Naive thymus-derived CD4-positive, alpha-beta T cell (primary cell): Measurements from ENCODE around the gene APEH. TPM values are rescaled to one million over a fixed set of nuclear protein-coding genes. Genes with fewer than 3 reads are reported as not detected.

ENCODE experiments used
- ATAC-seq: fragments of 150-1000 bp; cut with Tn5 transposase; 2 replicates; pipeline ENCODE4 v1.10.0; 2021; ENCODE audit warnings: mild to moderate bottlenecking, moderate library complexity
- CTCF ChIA-PET: fragments of 350-600 bp; sonication (Branson Sonifier 250); formaldehyde crosslinking; loops from one replicate; lab custom pipeline; 2021; ENCODE audit warnings: antibody characterized with exemption; lab: Charles Lee
- POLR2A ChIA-PET: fragments of 350-600 bp; sonication (Branson Sonifier 250); formaldehyde crosslinking; loops from one replicate; lab custom pipeline; 2021; ENCODE audit warnings: antibody characterized with exemption, inconsistent platforms; lab: Charles Lee
- DNase-seq, 9 donors: peaks; one replicate each; pipeline versions ENCODE4 v3.0.0 to v3.0.0-alpha.2; 2020 to 2022; ENCODE audit warnings: mixed read lengths in 1 of 9
- H3K27ac ChIP-seq: one replicate; pipeline ENCODE4 v1.7.0; 2013; ENCODE audit warnings: mild to moderate bottlenecking, low read depth, low read length, moderate library complexity
- H3K27me3 ChIP-seq, 2 donors: one replicate each; pipeline ENCODE4 v1.7.0; 2013; ENCODE audit warnings: low read length in 2 of 2, mild to moderate bottlenecking in 2 of 2, moderate library complexity in 2 of 2; ENCODE audit not compliant: control insufficient read depth in 2 of 2, insufficient read depth in 2 of 2
- H3K36me3 ChIP-seq, 3 experiments: 1 replicate in 2 of 3; 2 replicates in 1 of 3; pipeline ENCODE4 v1.7.0; 2013; ENCODE audit warnings: low read length in 3 of 3, mild to moderate bottlenecking in 3 of 3, moderate library complexity in 1 of 3; ENCODE audit not compliant: insufficient read depth in 3 of 3, control insufficient read depth in 2 of 3
- H3K4me1 ChIP-seq, 2 donors: one replicate each; pipeline ENCODE4 v1.7.0; 2013; ENCODE audit warnings: low read length in 2 of 2, mild to moderate bottlenecking in 2 of 2, moderate library complexity in 1 of 2; ENCODE audit not compliant: control insufficient read depth in 2 of 2, insufficient read depth in 2 of 2
- H3K4me3 ChIP-seq: 2 replicates; pipeline ENCODE4 v1.7.0; 2013; ENCODE audit warnings: mild to moderate bottlenecking, low read length
- H3K9me3 ChIP-seq, 3 experiments: 1 replicate in 2 of 3; 2 replicates in 1 of 3; pipeline ENCODE4 v1.7.0; 2013; ENCODE audit warnings: low read length in 3 of 3; ENCODE audit not compliant: control insufficient read depth in 2 of 3
- H3K27ac Mint-ChIP-seq, 9 donors: one replicate each; pipeline ENCODE4 v1.8.0; 2020 to 2022; ENCODE audit warnings: mixed read lengths in 9 of 9, mild to moderate bottlenecking in 8 of 9, moderate library complexity in 5 of 9, inconsistent platforms in 2 of 9
- H3K27me3 Mint-ChIP-seq, 5 donors: one replicate each; pipeline ENCODE4 v1.8.0; 2021 to 2022; ENCODE audit warnings: mixed read lengths in 5 of 5, mild to moderate bottlenecking in 1 of 5
- H3K36me3 Mint-ChIP-seq, 5 donors: one replicate each; pipeline ENCODE4 v1.8.0; 2020 to 2022; ENCODE audit warnings: mixed read lengths in 5 of 5, mild to moderate bottlenecking in 3 of 5, inconsistent platforms in 1 of 5
- H3K4me1 Mint-ChIP-seq, 7 donors: one replicate each; pipeline ENCODE4 v1.8.0; 2020 to 2022; ENCODE audit warnings: mixed read lengths in 7 of 7, mild to moderate bottlenecking in 3 of 7, inconsistent platforms in 1 of 7
- H3K4me3 Mint-ChIP-seq, 10 donors: one replicate each; pipeline ENCODE4 v1.8.0; 2020 to 2022; ENCODE audit warnings: mild to moderate bottlenecking in 10 of 10, mixed read lengths in 10 of 10, moderate library complexity in 6 of 10, inconsistent platforms in 2 of 10
- H3K9me3 Mint-ChIP-seq, 11 donors: one replicate each; pipeline ENCODE4 v1.8.0; 2020 to 2022; ENCODE audit warnings: mixed read lengths in 11 of 11, mild to moderate bottlenecking in 4 of 11, inconsistent platforms in 1 of 11, moderate library complexity in 1 of 11
- intact Hi-C, 2 donors: fragments of 100-400 bp; cut with micrococcal nuclease; formaldehyde crosslinking; loops; one replicate each; pipeline ENCODE4 v1.15.1; 2023
- polyA plus RNA-seq, 2 donors: library from polyadenylated mRNA; unstranded; fragments of 300-500 nt; fragmentation: Illumina TruSeq; gene quantifications; one replicate each; pipeline ENCODE4 v1.2.3, GENCODE V29; 2021
- total RNA-seq, 6 experiments: library from RNA in 5 of 6; stranded (reverse) in 5 of 6; gene quantifications; 1 replicate in 5 of 6; 2 replicates in 1 of 6; pipeline ENCODE4 v1.2.3 and lab custom pipeline; 2021 to 2026

The APEH gene
- total and polyA plus RNA-seq, 7 experiments from 2014 or later = 75.5 to 151 (median 103) TPM

- CTCF ChIA-PET = no interaction called here
- H3K27ac Mint-ChIP-seq = peak overlapping the region; percentile 82 to 99 (median 97)
- DNase-seq (peak in 8 of 9 donors; percentile 48 to 73 (median 58)), ATAC-seq (peak; percentile 22)
- Histone ChIP-seq H3K9me3 (no peaks in the 10 kb centered on the region), H3K27ac (peak overlapping the region; percentile 96), H3K4me1 (peaks cover 17 to 22% of the 10 kb centered on the region in 2 donors), H3K27me3 (no peaks in the 10 kb centered on the region), H3K4me3 (peak overlapping the region; percentile 89), H3K36me3 (peaks cover 0 to 46% (median 0%) of the 10 kb centered on the region in 3 experiments)
- intact Hi-C loops = loop anchor here (1.0 to 5.0 kb wide), 5 partner anchors 36 to 204 kb away; partner anchors contain the start of genes IP6K1 (in 2 of the 2), MON1A (in 1 of the 2), MST1 (in 1 of the 2) and RNF123 (in 1 of the 2)
- peaks cover 0 to 16% (median 0%) of the 10 kb centered on the region in 5 donors for H3K36me3 Mint-ChIP-seq
- H3K27me3 Mint-ChIP-seq = no peaks in the 10 kb centered on the region
- peak overlapping the region; percentile 91 to 98 (median 96) for H3K4me3 Mint-ChIP-seq
- POLR2A ChIA-PET = interaction anchor here (0.6 to 1.5 kb wide), 8 partner anchors 9 to 260 kb away, joined by 3 to 5 read pairs (median 4); no protein-coding TSS in a partner anchor
- peaks cover 0 to 5% (median 0%) of the 10 kb centered on the region in 11 donors for H3K9me3 Mint-ChIP-seq
- H3K4me1 Mint-ChIP-seq = peaks cover 18 to 42% (median 35%) of the 10 kb centered on the region in 7 donors
Observed at GRCh38 chr3:49723296-49723627, 49.1 kb downstream of the APEH start.

- H3K9me3 Mint-ChIP-seq = peaks cover 0 to 5% (median 0%) of the 10 kb centered on the region in 11 donors
- peaks cover 12 to 37% (median 31%) of the 10 kb centered on the region in 7 donors for H3K4me1 Mint-ChIP-seq
- intact Hi-C loops = loop anchor here (1.0 to 5.0 kb wide), 8 partner anchors 21 to 203 kb away; partner anchors contain the start of genes IP6K1 (in 2 of the 2), TRAIP (in 2 of the 2), APEH (in 1 of the 2) and MON1A (in 1 of the 2)
- Histone ChIP-seq H3K36me3 (peaks cover 0 to 46% (median 0%) of the 10 kb centered on the region in 3 experiments), H3K4me3 (peak within 1 kb of the TSS; percentile 89), H3K27me3 (no peaks in the 10 kb centered on the region), H3K27ac (peak within 1 kb of the TSS; percentile 96), H3K4me1 (peaks cover 11 to 17% of the 10 kb centered on the region in 2 donors), H3K9me3 (no peaks in the 10 kb centered on the region)
- DNase-seq = peak; percentile 83 to 95 (median 87)
- H3K27ac Mint-ChIP-seq = peak within 1 kb of the TSS; percentile 82 to 99 (median 97)
- ATAC-seq = peak; percentile 85
- ChIA-PET POLR2A (interaction anchor here (0.6 to 1.5 kb wide), 9 partner anchors 8 to 260 kb away, joined by 3 to 5 read pairs (median 3); partner anchors contain the start of gene IP6K1), CTCF (no interaction called here)
- H3K27me3 Mint-ChIP-seq = no peaks in the 10 kb centered on the region
- peak within 1 kb of the TSS; percentile 91 to 98 (median 96) for H3K4me3 Mint-ChIP-seq
- peaks cover 0 to 15% (median 0%) of the 10 kb centered on the region in 5 donors for H3K36me3 Mint-ChIP-seq
Observed at GRCh38 chr3:49723628-49724551, 49.7 kb downstream of the APEH start, which contains the start of gene GMPPB. Gene GMPPB, minus strand, starts transcription at chr3:49723951. Its CDS starts 225 bp downstream, at chr3:49723726.

- Histone ChIP-seq H3K27me3 (no peaks in the 10 kb centered on the region), H3K27ac (peak overlapping the region; percentile 96), H3K36me3 (peaks cover 0 to 46% (median 0%) of the 10 kb centered on the region in 3 experiments), H3K4me3 (peak overlapping the region; percentile 89), H3K9me3 (no peaks in the 10 kb centered on the region), H3K4me1 (peaks cover 10 to 17% of the 10 kb centered on the region in 2 donors)
- CTCF ChIA-PET = no interaction called here
- POLR2A ChIA-PET = interaction anchor here (0.6 to 1.5 kb wide), 3 partner anchors 44 to 62 kb away, joined by 3 to 5 read pairs (median 3); partner anchors contain the start of gene IP6K1
- no peaks in the 10 kb centered on the region for H3K27me3 Mint-ChIP-seq
- peak overlapping the region; percentile 91 to 98 (median 96) for H3K4me3 Mint-ChIP-seq
- H3K27ac Mint-ChIP-seq = peak overlapping the region; percentile 82 to 99 (median 94)
- peaks cover 0 to 15% (median 0%) of the 10 kb centered on the region in 5 donors for H3K36me3 Mint-ChIP-seq
- peaks cover 0 to 5% (median 0%) of the 10 kb centered on the region in 11 donors for H3K9me3 Mint-ChIP-seq
- DNase-seq = peak in 5 of 9 donors; percentile 26 to 84 (median 31)
- H3K4me1 Mint-ChIP-seq = peaks cover 6 to 30% (median 25%) of the 10 kb centered on the region in 7 donors
- ATAC-seq = peak; percentile 36
- intact Hi-C loops = loop anchor here (1.0 to 5.0 kb wide), 7 partner anchors 21 to 203 kb away; partner anchors contain the start of genes TRAIP (in 2 of the 2), APEH (in 1 of the 2), MON1A (in 1 of the 2) and MST1 (in 1 of the 2)
Observed at GRCh38 chr3:49724586-49724985, 50.4 kb downstream of the APEH start.

- Mint-ChIP-seq H3K4me1 (peaks cover 6 to 23% (median 19%) of the 10 kb centered on the region in 7 donors), H3K27me3 (no peaks in the 10 kb centered on the region), H3K4me3 (peak overlapping the region in 2 of 10 donors; percentile 14 to 45), H3K27ac (peak overlapping the region in 4 of 9 donors; percentile 32 to 99 (median 68)), H3K9me3 (peaks cover 0 to 5% (median 0%) of the 10 kb centered on the region in 11 donors), H3K36me3 (peaks cover 0 to 15% (median 1%) of the 10 kb centered on the region in 5 donors)
- H3K9me3 ChIP-seq = no peaks in the 10 kb centered on the region
- H3K4me3 ChIP-seq = no peak overlapping the region
- H3K27ac ChIP-seq = peak overlapping the region; percentile 96
- H3K27me3 ChIP-seq = no peaks in the 10 kb centered on the region
- peaks cover 10 to 12% of the 10 kb centered on the region in 2 donors for H3K4me1 ChIP-seq
- ATAC-seq (no peak), DNase-seq (no peak)
- intact Hi-C loops = no loop called here
- CTCF ChIA-PET = no interaction called here
- peaks cover 0 to 42% (median 0%) of the 10 kb centered on the region in 3 experiments for H3K36me3 ChIP-seq
- POLR2A ChIA-PET = interaction anchor here (0.8 to 1.0 kb wide), 2 partner anchors 14 to 101 kb away, joined by 3 read pairs; no protein-coding TSS in a partner anchor
Observed at GRCh38 chr3:49725906-49726681, 51.9 kb downstream of the APEH start.

- Histone ChIP-seq H3K36me3 (peaks cover 0 to 43% (median 4%) of the 10 kb centered on the region in 3 experiments), H3K9me3 (no peaks in the 10 kb centered on the region), H3K27ac (no peak overlapping the region), H3K4me3 (no peak overlapping the region), H3K27me3 (no peaks in the 10 kb centered on the region), H3K4me1 (peaks cover 10 to 12% of the 10 kb centered on the region in 2 donors)
- ATAC-seq (no peak), DNase-seq (no peak)
- Mint-ChIP-seq H3K36me3 (peaks cover 0 to 15% (median 6%) of the 10 kb centered on the region in 5 donors), H3K4me1 (peaks cover 6 to 19% (median 16%) of the 10 kb centered on the region in 7 donors), H3K9me3 (peaks cover 0 to 5% (median 0%) of the 10 kb centered on the region in 11 donors), H3K4me3 (no peak overlapping the region), H3K27ac (peak overlapping the region in 2 of 9 donors; percentile 39 to 56), H3K27me3 (no peaks in the 10 kb centered on the region)
- intact Hi-C loops = no loop called here
- CTCF ChIA-PET = no interaction called here
- POLR2A ChIA-PET = interaction anchor here (0.6 kb wide), 1 partner anchor 31 kb away, joined by 3 read pairs; no protein-coding TSS in a partner anchor
Observed at GRCh38 chr3:49727154-49727923, 53.2 kb downstream of the APEH start.
